ENCODE results near the gene STX7.

- TF ChIP-seq CTCF (IDR thresholded peaks at IDR 0.05 in 8 of 11, conservative IDR thresholded peaks at IDR 0.05 in 3 of 11) (no peak), POLR2A (IDR thresholded peaks at IDR 0.05) (no peak)
Observed at GRCh38 chr6:132475925-132476324, 37.0 kb downstream of the STX7 start.
